Stimulated activated naive CD4-positive, alpha-beta T cell (primary cell): ENCODE measurements around the gene WWC1.

Source experiments
- DNase-seq, 6 experiments: peaks; one replicate each; lab custom pipeline; 2025; lab: John Stamatoyannopoulos, UW

WWC1 gene

DNA sequence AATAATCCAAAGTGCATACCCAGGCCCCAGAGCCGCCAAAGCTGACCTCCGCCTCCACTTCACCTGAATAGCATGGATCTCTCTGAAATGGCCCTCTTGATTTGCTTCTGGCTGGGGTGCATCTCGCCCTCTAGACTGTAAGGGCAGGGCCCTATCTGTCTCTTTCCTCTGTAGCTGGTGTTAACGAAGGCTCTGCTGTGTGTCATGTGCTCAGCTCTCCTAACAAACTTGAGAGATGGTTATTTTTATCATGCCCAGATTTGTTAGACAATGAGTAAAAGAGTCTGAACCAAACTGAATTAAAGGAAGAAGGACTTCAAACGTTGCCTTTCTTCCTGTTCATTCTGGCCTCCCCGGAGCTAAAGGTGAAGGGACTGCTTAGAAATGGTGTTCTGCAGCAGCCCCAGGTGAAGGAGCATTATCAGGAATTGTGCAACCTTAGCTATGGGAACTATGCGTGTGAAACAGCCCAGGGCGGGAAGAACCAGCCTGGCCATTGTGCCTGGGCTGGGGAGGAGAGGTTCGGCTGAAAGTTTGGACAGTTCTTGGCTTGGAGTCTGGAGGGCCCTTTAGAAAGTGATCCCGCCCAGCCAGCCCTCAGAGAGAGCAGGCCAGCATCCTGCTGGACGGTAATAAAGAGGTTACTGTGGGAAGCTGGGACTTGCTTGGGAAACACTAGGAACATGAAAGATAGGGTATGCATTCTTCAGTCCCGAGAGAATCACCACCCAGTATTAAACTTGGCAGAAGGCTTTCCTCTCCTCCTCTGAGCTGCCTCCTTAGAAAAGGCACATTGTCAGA is 73.5 kb downstream of the WWC1 start:
- no peak for DNase-seq

DNA sequence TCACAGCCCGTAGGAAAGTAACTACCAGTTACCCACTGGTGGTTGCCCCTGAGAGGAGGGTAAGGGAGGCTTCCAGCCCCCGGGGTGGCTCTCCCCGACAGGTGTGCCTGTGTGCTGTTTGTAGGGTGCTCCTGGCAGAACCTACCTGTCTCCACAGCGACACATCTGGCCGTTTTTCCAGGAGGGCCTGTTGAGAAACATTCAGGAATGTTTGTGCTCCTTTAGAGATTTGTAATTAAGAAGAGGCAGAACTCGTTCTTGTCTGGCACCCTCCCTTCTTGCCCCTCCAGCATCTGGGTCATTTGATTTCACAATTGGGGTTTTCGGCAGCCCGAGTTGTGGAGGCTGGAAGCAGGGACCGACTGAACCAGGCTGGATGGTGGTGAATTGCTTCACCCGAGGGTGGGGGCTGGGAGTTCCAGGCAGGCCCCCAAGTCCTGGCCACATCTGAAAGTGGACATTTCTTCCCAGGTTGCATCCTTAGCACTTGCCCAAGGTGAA is 74.2 kb downstream of the WWC1 start:
- no peak for DNase-seq

DNA sequence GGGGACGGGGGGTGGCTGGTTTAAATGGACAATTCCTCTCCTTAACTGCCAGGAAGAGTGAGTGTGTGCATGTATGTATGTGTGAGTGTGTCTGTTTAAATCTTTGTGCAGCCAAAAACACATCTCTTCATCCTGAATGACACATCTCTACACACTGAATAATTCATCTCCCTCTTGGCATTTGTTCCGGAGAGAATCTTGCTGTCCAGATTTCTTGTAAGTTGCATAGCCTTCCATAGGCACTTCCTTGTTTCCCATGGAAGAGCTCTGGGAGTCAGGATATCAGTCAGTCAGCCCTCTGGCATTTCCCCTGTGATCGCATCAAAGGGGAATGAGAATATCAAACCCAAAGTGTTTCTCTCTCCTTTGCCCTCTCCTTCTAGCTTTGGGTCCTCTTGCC is 74.7 kb downstream of the WWC1 start:
- DNase-seq, result no peak

GRCh38 chr5:168368854-168369253 is 77.4 kb downstream of the WWC1 start:
- no peak for DNase-seq

- no peak for DNase-seq
Observed at GRCh38 chr5:168370831-168371230, 79.4 kb downstream of the WWC1 start.

GRCh38 chr5:168372356-168372946 is 81.0 kb downstream of the WWC1 start:
- no peak for DNase-seq

- DNase-seq, result no peak
Observed at GRCh38 chr5:168374532-168374931, 83.1 kb downstream of the WWC1 start.

GRCh38 chr5:168375214-168375613 is 83.8 kb downstream of the WWC1 start:
- DNase-seq, result no peak

DNA sequence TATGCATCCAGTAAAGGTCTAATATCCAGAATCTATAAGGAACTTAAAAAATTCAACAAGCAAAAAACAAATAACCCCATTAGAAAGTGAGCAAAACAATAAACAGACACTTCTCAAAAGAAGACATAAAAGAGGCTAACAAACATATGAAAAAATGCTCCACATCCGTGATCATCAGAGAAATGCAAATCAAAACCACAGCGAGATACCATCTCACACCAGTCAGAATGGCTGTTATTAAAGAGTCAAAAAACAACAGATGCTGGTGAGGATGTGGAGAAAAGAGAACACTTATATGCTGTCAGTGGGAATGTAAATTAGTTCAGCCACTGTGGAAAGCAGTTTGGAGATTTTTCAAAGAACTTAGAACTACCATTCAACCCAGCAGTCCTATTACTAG is 86.1 kb downstream of the WWC1 start:
- peak in 1 of 6 experiments; percentile 19 for DNase-seq

- DNase-seq, result no peak
Observed at GRCh38 chr5:168378741-168379140, 87.3 kb downstream of the WWC1 start.

DNA sequence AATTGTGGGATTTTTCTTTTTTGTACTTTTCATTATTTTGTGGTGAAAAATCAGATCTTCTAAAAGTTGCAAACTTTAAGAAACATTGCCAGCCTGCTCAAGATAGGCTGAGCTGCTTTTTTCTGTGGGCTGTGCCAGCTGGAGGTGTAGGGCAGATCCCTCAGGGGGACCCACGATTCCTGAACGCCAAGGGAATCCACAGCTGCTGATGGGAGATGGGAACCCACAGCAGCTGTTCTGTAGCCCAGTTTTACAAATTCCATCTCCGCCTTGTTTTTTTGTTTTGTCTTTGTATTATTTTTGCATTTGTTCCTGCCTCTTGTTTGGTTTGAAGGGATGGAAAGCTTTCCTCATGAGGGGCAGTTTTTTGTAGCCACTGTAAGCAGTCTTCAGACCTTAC is 91.0 kb downstream of the WWC1 start:
- DNase-seq, result no peak

- DNase-seq, result no peak
Observed at GRCh38 chr5:168390491-168390890, 99.0 kb downstream of the WWC1 start.

- no peak for DNase-seq
Observed at GRCh38 chr5:168393773-168394172, 102.3 kb downstream of the WWC1 start.

DNA sequence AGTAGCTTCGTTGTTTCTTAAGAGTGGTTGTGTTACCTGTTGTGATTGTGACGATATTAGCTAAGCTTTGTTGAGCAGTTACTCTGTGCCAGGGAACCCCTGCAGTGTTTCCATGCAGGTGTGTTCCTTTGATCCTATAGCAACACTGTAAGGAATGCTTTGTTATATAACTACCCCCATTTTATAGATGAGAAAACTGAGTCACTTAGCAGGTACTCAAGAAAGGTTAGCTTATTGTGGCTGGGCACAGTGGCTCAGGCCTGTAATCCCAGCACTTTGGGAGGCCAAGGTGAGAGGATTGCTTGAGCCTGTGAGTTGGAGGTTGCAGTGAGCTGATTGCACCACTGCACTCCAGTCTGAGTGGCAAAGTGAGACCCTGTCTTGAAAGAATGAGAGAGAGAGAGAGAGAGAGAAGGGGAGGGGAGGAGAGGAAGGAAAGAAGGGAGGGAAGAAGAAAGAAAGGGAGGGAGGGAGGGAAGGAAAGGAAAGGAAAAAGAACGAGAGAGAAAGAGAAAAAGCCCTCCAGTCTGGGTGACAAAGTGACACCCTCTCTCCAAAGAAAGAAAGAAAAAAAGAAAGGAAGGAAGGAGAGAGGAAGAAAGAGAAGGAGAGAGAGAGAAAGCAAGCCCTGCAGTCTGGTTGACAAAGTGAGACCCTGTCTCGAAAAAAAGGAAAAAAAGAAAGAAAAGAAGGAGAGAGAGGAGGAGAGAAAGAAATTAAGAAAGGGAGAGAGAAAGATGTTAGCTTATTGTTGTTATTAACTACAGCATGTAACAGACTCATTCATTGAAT is 109.2 kb downstream of the WWC1 start:
- DNase-seq, result no peak

DNA sequence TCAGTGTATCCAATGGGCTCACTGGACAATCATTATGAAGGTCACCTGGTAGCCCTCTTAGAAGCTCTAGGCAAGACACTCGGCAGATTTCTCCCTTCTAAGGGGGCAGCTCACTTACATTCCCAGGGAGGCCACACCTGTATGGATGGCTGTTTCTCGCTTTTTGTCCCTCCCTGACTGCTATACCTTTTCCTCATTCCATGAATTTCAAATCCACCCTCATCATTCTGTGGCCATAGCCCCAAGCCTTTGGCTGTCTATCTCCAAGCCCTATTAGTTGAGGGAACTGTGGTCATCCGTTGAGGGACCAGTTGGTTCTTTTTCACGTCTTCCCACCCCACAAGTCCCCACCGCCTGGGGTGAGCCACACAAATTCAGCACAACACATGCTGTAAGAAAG is 109.8 kb downstream of the WWC1 start:
- DNase-seq, result no peak

DNA sequence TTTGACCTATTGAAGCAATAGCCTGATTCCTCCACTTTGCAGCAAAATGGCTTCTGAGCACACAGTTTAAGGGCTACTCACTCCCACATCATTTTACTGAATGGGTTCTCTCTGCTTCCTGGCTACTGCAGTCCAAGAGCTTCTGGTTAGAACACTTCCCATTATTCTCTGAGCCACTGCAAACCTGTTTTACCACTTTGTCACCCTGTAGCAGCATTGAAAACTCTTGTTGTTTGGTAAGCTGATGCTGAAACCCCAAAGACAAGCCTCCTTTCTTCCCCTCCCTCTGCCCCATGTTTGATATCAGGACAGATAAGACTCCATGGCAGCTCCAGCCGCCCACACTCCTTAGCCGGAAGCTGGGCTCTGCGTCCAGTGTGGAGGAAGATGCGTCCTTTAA is 110.4 kb downstream of the WWC1 start:
- DNase-seq, result no peak

- no peak for DNase-seq
Observed at GRCh38 chr5:168404365-168404764, 112.9 kb downstream of the WWC1 start.

- DNase-seq, result no peak
Observed at GRCh38 chr5:168407211-168407610, 115.8 kb downstream of the WWC1 start.

GRCh38 chr5:168408561-168409305 is 117.3 kb downstream of the WWC1 start:
- no peak for DNase-seq

DNA sequence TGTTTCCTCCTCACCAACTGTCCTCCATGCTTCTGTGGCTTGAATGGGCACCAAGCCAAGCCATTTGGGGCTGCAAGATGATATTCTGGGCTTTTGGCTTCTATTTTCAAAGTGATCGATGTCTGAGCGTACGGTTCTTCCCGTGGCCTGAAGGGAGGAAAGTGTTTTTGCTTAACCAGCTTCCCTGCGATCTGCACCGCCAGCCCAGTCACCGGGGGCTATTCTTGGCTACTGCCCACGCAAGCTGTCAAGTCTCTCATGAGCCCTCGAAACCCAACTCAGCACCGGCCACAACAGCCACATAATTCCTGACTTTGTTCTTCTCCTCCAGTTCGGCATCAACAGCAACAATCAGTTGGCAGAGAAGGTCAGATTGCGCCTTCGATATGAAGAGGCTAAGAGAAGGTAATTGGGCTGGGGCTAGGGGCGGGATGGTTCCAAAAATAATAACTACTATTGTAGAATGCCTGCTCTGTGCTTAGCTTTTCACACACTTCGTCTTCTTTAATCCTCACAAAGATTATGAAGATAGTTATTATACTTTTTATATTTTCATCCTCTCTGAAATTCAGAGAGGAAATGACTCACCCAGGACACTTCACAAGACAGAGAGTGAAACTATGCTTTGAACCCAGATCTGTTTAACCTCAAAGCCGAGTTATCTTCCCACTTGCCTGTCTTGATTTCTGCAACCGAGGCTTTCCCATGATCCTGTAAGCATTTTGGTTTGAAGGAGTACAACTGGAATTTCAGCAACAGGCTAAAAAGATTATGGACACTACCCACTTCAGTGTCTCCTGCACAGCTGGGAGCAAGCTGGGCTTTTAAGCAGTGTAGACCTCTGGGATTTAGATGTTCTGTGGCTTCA is 118.4 kb downstream of the WWC1 start:
- DNase-seq, result no peak

DNA sequence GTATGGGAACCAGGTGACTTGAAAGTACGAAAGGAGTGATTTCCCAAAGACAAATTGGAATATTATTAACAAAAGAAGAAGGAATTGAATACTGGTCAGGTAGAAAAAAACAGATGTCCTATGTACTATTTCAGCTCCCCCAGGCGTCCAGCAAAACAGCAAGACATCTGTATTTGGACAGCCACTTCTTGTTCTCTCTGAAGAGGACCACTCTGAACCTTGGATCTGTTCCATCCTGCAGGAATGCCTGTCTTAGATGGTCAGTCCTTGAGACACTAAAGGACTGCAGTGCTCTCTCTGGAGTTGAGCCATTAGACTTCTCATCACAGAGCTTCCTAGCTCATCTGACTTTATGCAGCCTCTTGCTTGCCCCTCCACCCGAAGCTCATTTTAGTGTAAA is 120.4 kb downstream of the WWC1 start:
- DNase-seq, result no peak
